Measurements from ENCODE around the gene MACROD2.

The MACROD2 gene

GRCh38 chr20:14385176-14385740 lies 389.9 kb downstream of the MACROD2 start:
- H3K27me3 Mint-ChIP-seq (ENCODE audit: low read depth), result no peaks in the 10 kb centered on the region
- H3K4me1 Mint-ChIP-seq (ENCODE audit: low read depth), result no peaks in the 10 kb centered on the region
- H3K27ac Mint-ChIP-seq, result no peak overlapping the region
- H3K36me3 Mint-ChIP-seq (ENCODE audit: low read depth), result no peaks in the 10 kb centered on the region
- H3K9me3 Mint-ChIP-seq, result peaks cover 32% of the 10 kb centered on the region
- no peak overlapping the region for H3K4me3 Mint-ChIP-seq

GRCh38 chr20:14386726-14387125 lies 391.4 kb downstream of the MACROD2 start:
- H3K4me1 Mint-ChIP-seq (ENCODE audit: low read depth), result no peaks in the 10 kb centered on the region

GRCh38 chr20:14401479-14402138 lies 406.3 kb downstream of the MACROD2 start:
- Mint-ChIP-seq H3K36me3 (ENCODE audit: low read depth) (no peaks in the 10 kb centered on the region), H3K4me1 (ENCODE audit: low read depth) (no peaks in the 10 kb centered on the region), H3K27ac (no peak overlapping the region), H3K9me3 (peaks cover 10% of the 10 kb centered on the region), H3K27me3 (ENCODE audit: low read depth) (no peaks in the 10 kb centered on the region), H3K4me3 (no peak overlapping the region)

More at GRCh38 chr20:14386726-14387125, 391.4 kb downstream of the MACROD2 start:
- Mint-ChIP-seq H3K9me3 (peaks cover 32% of the 10 kb centered on the region), H3K36me3 (ENCODE audit: low read depth) (no peaks in the 10 kb centered on the region), H3K27me3 (ENCODE audit: low read depth) (no peaks in the 10 kb centered on the region), H3K4me3 (no peak overlapping the region), H3K27ac (no peak overlapping the region)

GRCh38 chr20:14404515-14404914 lies 409.2 kb downstream of the MACROD2 start:
- Mint-ChIP-seq H3K4me3 (no peak overlapping the region), H3K27ac (no peak overlapping the region), H3K36me3 (ENCODE audit: low read depth) (no peaks in the 10 kb centered on the region), H3K4me1 (ENCODE audit: low read depth) (no peaks in the 10 kb centered on the region), H3K9me3 (peaks cover 8% of the 10 kb centered on the region), H3K27me3 (ENCODE audit: low read depth) (no peaks in the 10 kb centered on the region)

- Mint-ChIP-seq H3K9me3 (peaks cover 5% of the 10 kb centered on the region), H3K4me3 (no peak overlapping the region), H3K27ac (no peak overlapping the region), H3K4me1 (ENCODE audit: low read depth) (no peaks in the 10 kb centered on the region), H3K36me3 (ENCODE audit: low read depth) (no peaks in the 10 kb centered on the region), H3K27me3 (ENCODE audit: low read depth) (no peaks in the 10 kb centered on the region)
Observed at GRCh38 chr20:14406495-14406894, 411.2 kb downstream of the MACROD2 start.

GRCh38 chr20:14407336-14407735 lies 412.0 kb downstream of the MACROD2 start:
- peaks cover 14% of the 10 kb centered on the region for H3K9me3 Mint-ChIP-seq
- H3K27ac Mint-ChIP-seq, result no peak overlapping the region
- H3K4me3 Mint-ChIP-seq, result no peak overlapping the region
- H3K4me1 Mint-ChIP-seq (ENCODE audit: low read depth), result no peaks in the 10 kb centered on the region
- no peaks in the 10 kb centered on the region for H3K36me3 Mint-ChIP-seq (ENCODE audit: low read depth)
- no peaks in the 10 kb centered on the region for H3K27me3 Mint-ChIP-seq (ENCODE audit: low read depth)

- no peak overlapping the region for H3K4me3 Mint-ChIP-seq
- H3K4me1 Mint-ChIP-seq (ENCODE audit: low read depth), result no peaks in the 10 kb centered on the region
- H3K36me3 Mint-ChIP-seq (ENCODE audit: low read depth), result no peaks in the 10 kb centered on the region
- no peak overlapping the region for H3K27ac Mint-ChIP-seq
- no peaks in the 10 kb centered on the region for H3K27me3 Mint-ChIP-seq (ENCODE audit: low read depth)
- H3K9me3 Mint-ChIP-seq, result peaks cover 18% of the 10 kb centered on the region
Observed at GRCh38 chr20:14410869-14411555, 415.7 kb downstream of the MACROD2 start.

GRCh38 chr20:14412065-14412681 lies 416.9 kb downstream of the MACROD2 start:
- peaks cover 18% of the 10 kb centered on the region for H3K9me3 Mint-ChIP-seq
- H3K4me1 Mint-ChIP-seq (ENCODE audit: low read depth), result no peaks in the 10 kb centered on the region
- no peak overlapping the region for H3K27ac Mint-ChIP-seq
- H3K4me3 Mint-ChIP-seq, result no peak overlapping the region
- H3K27me3 Mint-ChIP-seq (ENCODE audit: low read depth), result no peaks in the 10 kb centered on the region
- H3K36me3 Mint-ChIP-seq (ENCODE audit: low read depth), result no peaks in the 10 kb centered on the region

- Mint-ChIP-seq H3K4me1 (ENCODE audit: low read depth) (no peaks in the 10 kb centered on the region), H3K36me3 (ENCODE audit: low read depth) (no peaks in the 10 kb centered on the region), H3K27me3 (ENCODE audit: low read depth) (no peaks in the 10 kb centered on the region), H3K9me3 (peaks cover 19% of the 10 kb centered on the region), H3K4me3 (no peak overlapping the region), H3K27ac (no peak overlapping the region)
Observed at GRCh38 chr20:14413835-14414234, 418.5 kb downstream of the MACROD2 start.

GRCh38 chr20:14414560-14414959 lies 419.2 kb downstream of the MACROD2 start:
- Mint-ChIP-seq H3K4me1 (ENCODE audit: low read depth) (no peaks in the 10 kb centered on the region), H3K27ac (no peak overlapping the region)

GRCh38 chr20:14415467-14415866 lies 420.2 kb downstream of the MACROD2 start:
- Mint-ChIP-seq H3K4me1 (ENCODE audit: low read depth) (no peaks in the 10 kb centered on the region), H3K36me3 (ENCODE audit: low read depth) (no peaks in the 10 kb centered on the region), H3K9me3 (peaks cover 20% of the 10 kb centered on the region), H3K4me3 (no peak overlapping the region), H3K27ac (no peak overlapping the region), H3K27me3 (ENCODE audit: low read depth) (no peaks in the 10 kb centered on the region)

More at GRCh38 chr20:14414560-14414959, 419.2 kb downstream of the MACROD2 start:
- peaks cover 20% of the 10 kb centered on the region for H3K9me3 Mint-ChIP-seq
- H3K4me3 Mint-ChIP-seq, result no peak overlapping the region
- H3K36me3 Mint-ChIP-seq (ENCODE audit: low read depth), result no peaks in the 10 kb centered on the region
- no peaks in the 10 kb centered on the region for H3K27me3 Mint-ChIP-seq (ENCODE audit: low read depth)

GRCh38 chr20:14418376-14418775 lies 423.1 kb downstream of the MACROD2 start:
- Mint-ChIP-seq H3K36me3 (ENCODE audit: low read depth) (no peaks in the 10 kb centered on the region), H3K27me3 (ENCODE audit: low read depth) (no peaks in the 10 kb centered on the region), H3K4me3 (no peak overlapping the region), H3K4me1 (ENCODE audit: low read depth) (no peaks in the 10 kb centered on the region), H3K9me3 (peaks cover 8% of the 10 kb centered on the region), H3K27ac (no peak overlapping the region)

GRCh38 chr20:14422892-14423291 lies 427.6 kb downstream of the MACROD2 start:
- no peaks in the 10 kb centered on the region for H3K27me3 Mint-ChIP-seq (ENCODE audit: low read depth)
- no peaks in the 10 kb centered on the region for H3K36me3 Mint-ChIP-seq (ENCODE audit: low read depth)
- no peaks in the 10 kb centered on the region for H3K4me1 Mint-ChIP-seq (ENCODE audit: low read depth)
- H3K9me3 Mint-ChIP-seq, result peaks cover 16% of the 10 kb centered on the region
- no peak overlapping the region for H3K27ac Mint-ChIP-seq
- H3K4me3 Mint-ChIP-seq, result no peak overlapping the region

GRCh38 chr20:14431568-14431967 lies 436.3 kb downstream of the MACROD2 start:
- no peaks in the 10 kb centered on the region for H3K4me1 Mint-ChIP-seq (ENCODE audit: low read depth)
- no peak overlapping the region for H3K27ac Mint-ChIP-seq
- H3K36me3 Mint-ChIP-seq (ENCODE audit: low read depth), result no peaks in the 10 kb centered on the region
- peaks cover 7% of the 10 kb centered on the region for H3K9me3 Mint-ChIP-seq
- H3K27me3 Mint-ChIP-seq (ENCODE audit: low read depth), result no peaks in the 10 kb centered on the region
- no peak overlapping the region for H3K4me3 Mint-ChIP-seq

- H3K36me3 Mint-ChIP-seq (ENCODE audit: low read depth), result no peaks in the 10 kb centered on the region
- no peak overlapping the region for H3K4me3 Mint-ChIP-seq
- H3K27ac Mint-ChIP-seq, result no peak overlapping the region
- H3K4me1 Mint-ChIP-seq (ENCODE audit: low read depth), result no peaks in the 10 kb centered on the region
- no peaks in the 10 kb centered on the region for H3K27me3 Mint-ChIP-seq (ENCODE audit: low read depth)
- peaks cover 7% of the 10 kb centered on the region for H3K9me3 Mint-ChIP-seq
Observed at GRCh38 chr20:14432085-14432484, 436.8 kb downstream of the MACROD2 start.
